Measurements from ENCODE around the gene SDK1. TPM values are rescaled to one million over a fixed set of nuclear protein-coding genes. Genes with fewer than 3 reads are reported as not detected.

The SDK1 gene
- total RNA-seq, 1 donor, result 0.27 TPM

- TF ChIP-seq CTCF (IDR thresholded peaks at IDR 0.05; ENCODE audit: insufficient read depth, low read length), result no peak
- DNase-seq (ENCODE audit: low read depth), result no peak
- H3K4me3 ChIP-seq (ENCODE audit: low read depth, low read length), result no peak overlapping the region
These were observed 884.9 kb downstream of the SDK1 start for GRCh38 chr7:4185721-4186512.

GRCh38 chr7:4186513-4186780, 885.4 kb downstream of the SDK1 start:
- no peak for DNase-seq (ENCODE audit: low read depth)
- H3K4me3 ChIP-seq (ENCODE audit: low read depth, low read length), result no peak overlapping the region
- TF ChIP-seq CTCF (IDR thresholded peaks at IDR 0.05; ENCODE audit: insufficient read depth, low read length), result no peak

- DNase-seq (ENCODE audit: low read depth), result no peak
- TF ChIP-seq CTCF (IDR thresholded peaks at IDR 0.05; ENCODE audit: insufficient read depth, low read length), result no peak
- H3K4me3 ChIP-seq (ENCODE audit: low read depth, low read length), result no peak overlapping the region
These were observed 887.6 kb downstream of the SDK1 start for GRCh38 chr7:4188651-4189050.

GRCh38 chr7:4189131-4189570, 888.1 kb downstream of the SDK1 start:
- no peak for DNase-seq (ENCODE audit: low read depth)
- no peak overlapping the region for H3K4me3 ChIP-seq (ENCODE audit: low read depth, low read length)
- TF ChIP-seq CTCF (IDR thresholded peaks at IDR 0.05; ENCODE audit: insufficient read depth, low read length), result no peak

GRCh38 chr7:4190010-4190981, 889.2 kb downstream of the SDK1 start:
- no peak for DNase-seq (ENCODE audit: low read depth)
- no peak for TF ChIP-seq CTCF (IDR thresholded peaks at IDR 0.05; ENCODE audit: insufficient read depth, low read length)
- no peak overlapping the region for H3K4me3 ChIP-seq (ENCODE audit: low read depth, low read length)

- H3K4me3 ChIP-seq (ENCODE audit: low read depth, low read length), result no peak overlapping the region
- TF ChIP-seq CTCF (IDR thresholded peaks at IDR 0.05; ENCODE audit: insufficient read depth, low read length), result no peak
- no peak for DNase-seq (ENCODE audit: low read depth)
These were observed 890.0 kb downstream of the SDK1 start for GRCh38 chr7:4191046-4191445.

Measured in fibroblast of the aortic adventitia (primary cell).